Suprapubic skin (tissue), 4 donors: ENCODE measurements around the gene CHRD. TPM values are rescaled to one million over a fixed set of nuclear protein-coding genes. Genes with fewer than 3 reads are reported as not detected.

Source experiments
- DNase-seq, 2 donors: peaks; one replicate each; pipeline ENCODE4 v3.0.0-alpha.2; 2019; ENCODE audit warnings: low spot score in 2 of 2
- H3K27ac ChIP-seq: fragments of 200-600 bp; sonication (generic); one replicate; pipeline ENCODE4 v1.5.1; 2019
- H3K27me3 ChIP-seq: fragments of 200-600 bp; sonication (generic); one replicate; pipeline ENCODE4 v1.5.1; 2019
- H3K36me3 ChIP-seq: fragments of 200-600 bp; sonication (generic); one replicate; pipeline ENCODE4 v1.5.1; 2019
- H3K4me1 ChIP-seq: fragments of 200-600 bp; sonication (generic); one replicate; pipeline ENCODE4 v1.5.1; 2019
- H3K4me3 ChIP-seq: fragments of 200-600 bp; sonication (generic); one replicate; pipeline ENCODE4 v1.5.1; 2019; ENCODE audit warnings: mild to moderate bottlenecking
- H3K9me3 ChIP-seq: fragments of 200-600 bp; sonication (generic); one replicate; pipeline ENCODE4 v1.5.1; 2019
- CTCF ChIP-seq, 2 donors: fragments of 200-600 bp in 1 of 2; fragments of 450-650 bp in 1 of 2; sonication (generic) in 1 of 2; IDR thresholded peaks; one replicate each; pipeline ENCODE4 v1.5.1; 2016 to 2019; ENCODE audit warnings: antibody characterized with exemption in 2 of 2, mild to moderate bottlenecking in 1 of 2, moderate library complexity in 1 of 2
- EP300 ChIP-seq: sonication (generic); formaldehyde crosslinking; IDR thresholded peaks from one replicate; pipeline ENCODE4 v1.6.1; 2017; ENCODE audit warnings: antibody characterized with exemption
- POLR2A ChIP-seq, 2 donors: fragments of 450-650 bp; IDR thresholded peaks; one replicate each; pipeline ENCODE4 v1.6.1; 2017; ENCODE audit warnings: antibody characterized with exemption in 2 of 2, mild to moderate bottlenecking in 2 of 2, moderate library complexity in 2 of 2
- POLR2AphosphoS5 ChIP-seq, 3 donors: sonication (generic); formaldehyde crosslinking; IDR thresholded peaks; one replicate each; pipeline ENCODE4 v1.6.1; 2017; ENCODE audit warnings: antibody characterized with exemption in 3 of 3
- WGBS: methylation state at CpG from one replicate; pipeline ENCODE4 v1.1.5; 2018; 5-methylcytosine and 5-hydroxymethylcytosine counted together
- total RNA-seq, 4 donors: library from RNA; depleted of rRNA; stranded (reverse); fragments of >200 nt; gene quantifications; one replicate each; pipeline ENCODE4 v1.1.0, GENCODE V29; 2016

CHRD gene
- total RNA-seq, 4 donors from 2014 or later: 1.1 to 10.1 (median 4.2) TPM

- H3K4me1 ChIP-seq: peaks cover 24% of the 10 kb centered on the region
- peak overlapping the region; percentile 50 for H3K4me3 ChIP-seq
- DNase-seq: peak in 1 of 2 donors; percentile 81
- peaks cover 33% of the 10 kb centered on the region for H3K27me3 ChIP-seq
- H3K27ac ChIP-seq: peak overlapping the region; percentile 19
- WGBS: no CpG with 5 or more reads among the region's 62 CpGs
- H3K9me3 ChIP-seq: no peaks in the 10 kb centered on the region
- TF ChIP-seq CTCF (IDR thresholded peaks at IDR 0.05): no peak
- no peak for TF ChIP-seq POLR2A (IDR thresholded peaks at IDR 0.05)
- no peak for TF ChIP-seq EP300
- TF ChIP-seq POLR2AphosphoS5 (IDR thresholded peaks at IDR 0.05): no peak
- H3K36me3 ChIP-seq: peaks cover 4% of the 10 kb centered on the region
Measured at GRCh38 chr3:184380185-184380626, 352 bp downstream of the CHRD start.

- Histone ChIP-seq H3K4me1 (peaks cover 24% of the 10 kb centered on the region), H3K9me3 (no peaks in the 10 kb centered on the region), H3K27ac (peak overlapping the region; percentile 19), H3K4me3 (peak overlapping the region; percentile 50), H3K36me3 (peaks cover 4% of the 10 kb centered on the region), H3K27me3 (peaks cover 33% of the 10 kb centered on the region)
- WGBS: 7% methylated on average over 9 of the region's 42 CpGs
- DNase-seq: peak in 1 of 2 donors; percentile 69
- TF ChIP-seq EP300 (no peak), POLR2AphosphoS5 (IDR thresholded peaks at IDR 0.05) (no peak), POLR2A (IDR thresholded peaks at IDR 0.05) (no peak), CTCF (IDR thresholded peaks at IDR 0.05) (no peak)
Measured at GRCh38 chr3:184380627-184381260, 890 bp downstream of the CHRD start.

- peak in 1 of 2 donors; percentile 66 for DNase-seq
- TF ChIP-seq CTCF (IDR thresholded peaks at IDR 0.05) (no peak), POLR2AphosphoS5 (IDR thresholded peaks at IDR 0.05) (no peak), POLR2A (IDR thresholded peaks at IDR 0.05) (no peak), EP300 (no peak)
Measured at GRCh38 chr3:184381261-184382224, 1.7 kb downstream of the CHRD start.

GRCh38 chr3:184382326-184383032 lies 2.6 kb downstream of the CHRD start:
- H3K36me3 ChIP-seq: peaks cover 6% of the 10 kb centered on the region
- H3K4me1 ChIP-seq: peaks cover 24% of the 10 kb centered on the region
- no peak for DNase-seq
- H3K9me3 ChIP-seq: no peaks in the 10 kb centered on the region
- H3K4me3 ChIP-seq: no peak overlapping the region
- 96% methylated on average over 12 of the region's 16 CpGs for WGBS
- H3K27me3 ChIP-seq: peaks cover 44% of the 10 kb centered on the region
- no peak overlapping the region for H3K27ac ChIP-seq
- TF ChIP-seq CTCF (IDR thresholded peaks at IDR 0.05) (no peak), EP300 (no peak), POLR2AphosphoS5 (IDR thresholded peaks at IDR 0.05) (no peak), POLR2A (IDR thresholded peaks at IDR 0.05) (no peak)

More at GRCh38 chr3:184381261-184382224, 1.7 kb downstream of the CHRD start:
- Histone ChIP-seq H3K27ac (peak overlapping the region; percentile 41), H3K4me1 (peaks cover 24% of the 10 kb centered on the region), H3K4me3 (peak overlapping the region; percentile 50), H3K36me3 (peaks cover 5% of the 10 kb centered on the region), H3K27me3 (peaks cover 41% of the 10 kb centered on the region), H3K9me3 (no peaks in the 10 kb centered on the region)
- WGBS: 43% methylated on average over 1 of the region's 55 CpGs
